Gastroesophageal sphincter (tissue), 2 donors: ENCODE results near the gene PTPRU.

Source experiments
- POLR2A ChIP-seq, 2 donors: fragments of 450-650 bp; IDR thresholded peaks; one replicate each; pipeline ENCODE4 v1.6.1; 2017; ENCODE audit warnings: antibody characterized with exemption in 2 of 2, mild to moderate bottlenecking in 2 of 2, moderate library complexity in 1 of 2
- POLR2AphosphoS5 ChIP-seq: sonication (generic); formaldehyde crosslinking; IDR thresholded peaks from one replicate; pipeline ENCODE4 v1.6.1; 2017; ENCODE audit warnings: antibody characterized with exemption

- no peak for TF ChIP-seq POLR2AphosphoS5
- TF ChIP-seq POLR2A (IDR thresholded peaks at IDR 0.05): no peak
These were observed 107.2 kb downstream of the PTPRU start for GRCh38 chr1:29343476-29343875.
